GM12878 (cell line): ENCODE results near the gene METTL15.

Experiments used
- POLR2A ChIP-seq: IDR thresholded peaks from 2 replicates; pipeline ENCODE4 v1.6.1; 2011; ENCODE audit warnings: low read depth, mild to moderate bottlenecking, low read length
- POLR2AphosphoS5 ChIP-seq: IDR thresholded peaks from 2 replicates; pipeline ENCODE4 v1.6.1; 2011; ENCODE audit warnings: mild to moderate bottlenecking, low read length, inconsistent platforms
- POU2F2 ChIP-seq: IDR thresholded peaks from 3 replicates; pipeline ENCODE4 v1.6.1; 2011; ENCODE audit warnings: low read depth, mild to moderate bottlenecking, low read length, borderline replicate concordance
- ZZZ3 ChIP-seq: IDR thresholded peaks from 2 replicates; pipeline ENCODE4 v1.6.1; 2011; ENCODE audit warnings: low read depth; ENCODE audit not compliant: control insufficient read depth, insufficient read length

- TF ChIP-seq ZZZ3 (no peak), POU2F2 (no peak), POLR2AphosphoS5 (no peak), POLR2A (no peak)
These were observed 45.4 kb downstream of the METTL15 start for GRCh38 chr11:28153586-28153985.
